ENCODE data around the gene COBL.

DNA sequence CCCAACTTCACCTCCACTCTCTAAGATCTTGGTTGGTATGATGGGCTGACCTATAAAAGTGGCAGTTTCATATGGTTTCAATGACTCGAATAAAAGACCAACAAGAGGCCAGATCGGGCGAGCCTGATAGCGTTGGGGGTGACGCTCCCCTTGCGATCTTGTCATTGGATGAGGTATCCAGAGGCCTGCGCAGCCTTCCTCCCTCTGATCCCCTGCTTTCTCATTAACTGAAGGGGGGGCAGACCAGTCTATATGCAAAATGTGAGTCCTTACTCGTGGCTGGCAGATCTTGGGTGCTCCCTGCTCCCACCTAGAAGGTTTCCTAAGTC, 937 bp upstream of the COBL start:
- TF ChIP-seq, protein P1, sequence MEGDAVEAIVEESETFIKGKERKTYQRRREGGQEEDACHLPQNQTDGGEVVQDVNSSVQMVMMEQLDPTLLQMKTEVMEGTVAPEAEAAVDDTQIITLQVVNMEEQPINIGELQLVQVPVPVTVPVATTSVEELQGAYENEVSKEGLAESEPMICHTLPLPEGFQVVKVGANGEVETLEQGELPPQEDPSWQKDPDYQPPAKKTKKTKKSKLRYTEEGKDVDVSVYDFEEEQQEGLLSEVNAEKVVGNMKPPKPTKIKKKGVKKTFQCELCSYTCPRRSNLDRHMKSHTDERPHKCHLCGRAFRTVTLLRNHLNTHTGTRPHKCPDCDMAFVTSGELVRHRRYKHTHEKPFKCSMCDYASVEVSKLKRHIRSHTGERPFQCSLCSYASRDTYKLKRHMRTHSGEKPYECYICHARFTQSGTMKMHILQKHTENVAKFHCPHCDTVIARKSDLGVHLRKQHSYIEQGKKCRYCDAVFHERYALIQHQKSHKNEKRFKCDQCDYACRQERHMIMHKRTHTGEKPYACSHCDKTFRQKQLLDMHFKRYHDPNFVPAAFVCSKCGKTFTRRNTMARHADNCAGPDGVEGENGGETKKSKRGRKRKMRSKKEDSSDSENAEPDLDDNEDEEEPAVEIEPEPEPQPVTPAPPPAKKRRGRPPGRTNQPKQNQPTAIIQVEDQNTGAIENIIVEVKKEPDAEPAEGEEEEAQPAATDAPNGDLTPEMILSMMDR (IDR thresholded peaks at IDR 0.05; ENCODE audit: control extremely low read depth in 1 of 3, insufficient read depth in 1 of 3, low read depth in 1 of 3, low read length in 3 of 3): no peak
- TF ChIP-seq ZNF274 (IDR thresholded peaks at IDR 0.05; ENCODE audit: borderline replicate concordance, extremely low read depth, low read length) (no peak), SAP30 (IDR thresholded peaks at IDR 0.05; ENCODE audit: insufficient read depth, insufficient replicate concordance, low read length) (no peak), RXRA (IDR thresholded peaks at IDR 0.05; ENCODE audit: insufficient read depth, low read depth, low read length) (no peak)
- TF ChIP-seq, protein P2, sequence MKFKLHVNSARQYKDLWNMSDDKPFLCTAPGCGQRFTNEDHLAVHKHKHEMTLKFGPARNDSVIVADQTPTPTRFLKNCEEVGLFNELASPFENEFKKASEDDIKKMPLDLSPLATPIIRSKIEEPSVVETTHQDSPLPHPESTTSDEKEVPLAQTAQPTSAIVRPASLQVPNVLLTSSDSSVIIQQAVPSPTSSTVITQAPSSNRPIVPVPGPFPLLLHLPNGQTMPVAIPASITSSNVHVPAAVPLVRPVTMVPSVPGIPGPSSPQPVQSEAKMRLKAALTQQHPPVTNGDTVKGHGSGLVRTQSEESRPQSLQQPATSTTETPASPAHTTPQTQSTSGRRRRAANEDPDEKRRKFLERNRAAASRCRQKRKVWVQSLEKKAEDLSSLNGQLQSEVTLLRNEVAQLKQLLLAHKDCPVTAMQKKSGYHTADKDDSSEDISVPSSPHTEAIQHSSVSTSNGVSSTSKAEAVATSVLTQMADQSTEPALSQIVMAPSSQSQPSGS (IDR thresholded peaks at IDR 0.05; ENCODE audit: low read length): no peak
